Neural progenitor cell (in vitro differentiated cells): ENCODE results near the gene PRM1. TPM values are rescaled to one million over a fixed set of nuclear protein-coding genes. Genes with fewer than 3 reads are reported as not detected.

ENCODE experiments used
- DNase-seq: peaks from one replicate; pipeline ENCODE4 v3.0.0-alpha.2; 2016; ENCODE audit warnings: low spot score
- H2AFZ ChIP-seq: fragments of 200-600 bp; sonication (generic); replicated peaks from 2 replicates; pipeline ENCODE4 v1.6.1; 2016; ENCODE audit warnings: antibody characterized with exemption
- H3F3A ChIP-seq: fragments of 200-600 bp; sonication (generic); 2 replicates; pipeline ENCODE4 v1.6.1; 2016; ENCODE audit warnings: antibody characterized with exemption, low read depth
- H3K27ac ChIP-seq: fragments of 200-600 bp; sonication (generic); 2 replicates; pipeline ENCODE4 v1.5.1; 2016; ENCODE audit warnings: mild to moderate bottlenecking
- H3K27me3 ChIP-seq: fragments of 200-600 bp; sonication (generic); 2 replicates; pipeline ENCODE4 v1.6.1; 2016; ENCODE audit warnings: mild to moderate bottlenecking, moderate library complexity
- H3K36me3 ChIP-seq: fragments of 200-600 bp; sonication (generic); 2 replicates; pipeline ENCODE4 v1.5.1; 2016
- H3K4me1 ChIP-seq: fragments of 200-600 bp; sonication (generic); 2 replicates; pipeline ENCODE4 v1.6.1; 2016; ENCODE audit warnings: mixed run types
- H3K4me2 ChIP-seq: fragments of 200-600 bp; sonication (generic); 2 replicates; pipeline ENCODE4 v1.6.1; 2016
- H3K4me3 ChIP-seq: fragments of 200-600 bp; sonication (generic); 2 replicates; pipeline ENCODE4 v1.5.1; 2016
- H3K79me2 ChIP-seq: fragments of 200-600 bp; sonication (generic); 2 replicates; pipeline ENCODE4 v1.6.1; 2016; ENCODE audit warnings: low read depth
- H3K9ac ChIP-seq: fragments of 200-600 bp; sonication (generic); 2 replicates; pipeline ENCODE4 v1.6.1; 2016
- H3K9me3 ChIP-seq: fragments of 200-600 bp; sonication (generic); 2 replicates; pipeline ENCODE4 v1.5.1; 2016; ENCODE audit warnings: low read depth
- H4K20me1 ChIP-seq: fragments of 200-600 bp; sonication (generic); 2 replicates; pipeline ENCODE4 v1.6.1; 2016; ENCODE audit warnings: low read depth
- H3K27ac Mint-ChIP-seq: 3 replicates; pipeline ENCODE4 v1.8.0; 2021; ENCODE audit warnings: mixed read lengths
- H3K27me3 Mint-ChIP-seq: 2 replicates; pipeline ENCODE4 v1.8.0; 2022; ENCODE audit warnings: low read depth, mild to moderate bottlenecking, inconsistent platforms, moderate library complexity, mixed read lengths; ENCODE audit not compliant: insufficient read depth
- H3K36me3 Mint-ChIP-seq: 3 replicates; pipeline ENCODE4 v1.8.0; 2021; ENCODE audit warnings: mixed read lengths
- H3K4me1 Mint-ChIP-seq: 3 replicates; pipeline ENCODE4 v1.8.0; 2021; ENCODE audit warnings: mixed read lengths
- H3K4me3 Mint-ChIP-seq: 3 replicates; pipeline ENCODE4 v1.8.0; 2021; ENCODE audit warnings: mild to moderate bottlenecking, moderate library complexity, mixed read lengths
- H3K9me3 Mint-ChIP-seq: 3 replicates; pipeline ENCODE4 v1.8.0; 2020; ENCODE audit warnings: mixed read lengths
- CTCF ChIP-seq: fragments of 200-600 bp; sonication (generic); IDR thresholded peaks from 2 replicates; pipeline ENCODE4 v1.5.1; 2017; ENCODE audit warnings: antibody characterized with exemption, mild to moderate bottlenecking
- EZH2 ChIP-seq: fragments of 200-600 bp; sonication (generic); IDR thresholded peaks from 2 replicates; pipeline ENCODE4 v1.6.1; 2017; ENCODE audit warnings: antibody characterized with exemption, mild to moderate bottlenecking, moderate library complexity
- EZH2phosphoT487 ChIP-seq: fragments of 200-600 bp; sonication (generic); IDR thresholded peaks from 2 replicates; pipeline ENCODE4 v1.6.1; 2017; ENCODE audit warnings: antibody characterized with exemption
- total RNA-seq: library from RNA; depleted of rRNA; stranded (reverse); fragments of >200 nt; gene quantifications from 2 replicates; pipeline ENCODE4 v1.2.3, GENCODE V29; 2015; ENCODE audit warnings: low replicate concordance

Gene PRM1
- total RNA-seq, 1 donor from 2014 or later, result not detected

GRCh38 chr16:11306381-11306780 lies 25.3 kb upstream of the PRM1 start:
- Histone ChIP-seq H3K4me1 (peaks cover 6% of the 10 kb centered on the region), H2AFZ (no peak overlapping the region), H4K20me1 (no peaks in the 10 kb centered on the region), H3K27ac (no peak overlapping the region), H3K9me3 (no peaks in the 10 kb centered on the region), H3K4me3 (no peak overlapping the region), H3K4me2 (no peak overlapping the region), H3K36me3 (no peaks in the 10 kb centered on the region), H3K9ac (no peak overlapping the region), H3F3A (no peaks in the 10 kb centered on the region), H3K79me2 (no peaks in the 10 kb centered on the region), H3K27me3 (no peaks in the 10 kb centered on the region)
- H3K9me3 Mint-ChIP-seq, result peaks cover 4% of the 10 kb centered on the region
- no peak overlapping the region for H3K4me3 Mint-ChIP-seq
- H3K36me3 Mint-ChIP-seq, result no peaks in the 10 kb centered on the region
- peaks cover 17% of the 10 kb centered on the region for H3K4me1 Mint-ChIP-seq
- no peak overlapping the region for H3K27ac Mint-ChIP-seq
- peaks cover 15% of the 10 kb centered on the region for H3K27me3 Mint-ChIP-seq
- TF ChIP-seq CTCF (no peak), EZH2phosphoT487 (no peak), EZH2 (no peak)
- no peak for DNase-seq

- H3K27ac Mint-ChIP-seq, result peak overlapping the region; percentile 26
- Histone ChIP-seq H3K4me3 (no peak overlapping the region), H3K4me2 (no peak overlapping the region), H3K27ac (no peak overlapping the region), H3K4me1 (peaks cover 2% of the 10 kb centered on the region), H3F3A (no peaks in the 10 kb centered on the region), H3K27me3 (no peaks in the 10 kb centered on the region), H3K9ac (no peak overlapping the region), H3K9me3 (no peaks in the 10 kb centered on the region), H3K36me3 (no peaks in the 10 kb centered on the region), H3K79me2 (no peaks in the 10 kb centered on the region), H4K20me1 (no peaks in the 10 kb centered on the region), H2AFZ (no peak overlapping the region)
- peaks cover 4% of the 10 kb centered on the region for H3K9me3 Mint-ChIP-seq
- TF ChIP-seq CTCF, result no peak
- no peak for TF ChIP-seq EZH2
- no peak for DNase-seq
- H3K4me3 Mint-ChIP-seq, result peak overlapping the region; percentile 51
- H3K36me3 Mint-ChIP-seq, result no peaks in the 10 kb centered on the region
- peaks cover 13% of the 10 kb centered on the region for H3K27me3 Mint-ChIP-seq
- peaks cover 15% of the 10 kb centered on the region for H3K4me1 Mint-ChIP-seq
Observed at GRCh38 chr16:11303405-11304138, 22.4 kb upstream of the PRM1 start.

GRCh38 chr16:11302977-11303376 lies 21.8 kb upstream of the PRM1 start:
- no peak overlapping the region for H3K27ac Mint-ChIP-seq
- no peaks in the 10 kb centered on the region for H3K27me3 ChIP-seq
- no peak overlapping the region for H3K4me2 ChIP-seq

More at GRCh38 chr16:11302977-11303376, 21.8 kb upstream of the PRM1 start:
- no peaks in the 10 kb centered on the region for H3F3A ChIP-seq
- H3K27me3 Mint-ChIP-seq, result peaks cover 13% of the 10 kb centered on the region
- H3K36me3 ChIP-seq, result no peaks in the 10 kb centered on the region
- no peak for TF ChIP-seq EZH2
- TF ChIP-seq CTCF, result no peak
- TF ChIP-seq EZH2phosphoT487, result no peak
- no peaks in the 10 kb centered on the region for H3K36me3 Mint-ChIP-seq
- H3K9me3 Mint-ChIP-seq, result peaks cover 4% of the 10 kb centered on the region
- H3K27ac ChIP-seq, result no peak overlapping the region
- no peak for DNase-seq
- no peak overlapping the region for H2AFZ ChIP-seq
- H3K79me2 ChIP-seq, result no peaks in the 10 kb centered on the region
- no peaks in the 10 kb centered on the region for H3K9me3 ChIP-seq
- H3K4me1 ChIP-seq, result peaks cover 2% of the 10 kb centered on the region
- H3K4me3 ChIP-seq, result no peak overlapping the region
- H3K4me1 Mint-ChIP-seq, result peaks cover 19% of the 10 kb centered on the region
- H3K4me3 Mint-ChIP-seq, result no peak overlapping the region
- H3K9ac ChIP-seq, result no peak overlapping the region
- H4K20me1 ChIP-seq, result no peaks in the 10 kb centered on the region
